Neural crest cell (in vitro differentiated cells): ENCODE measurements around the gene MTA1. TPM values are rescaled to one million over a fixed set of nuclear protein-coding genes. Genes with fewer than 3 reads are reported as not detected.

Experiments
- DNase-seq: peaks from one replicate; pipeline ENCODE4 v3.0.0; 2021; ENCODE audit warnings: low read depth, mixed read lengths, low spot score
- H3K27ac Mint-ChIP-seq: one replicate; pipeline ENCODE4 v1.8.0; 2021; ENCODE audit warnings: mild to moderate bottlenecking, mixed read lengths; ENCODE audit not compliant: unreplicated experiment
- H3K27me3 Mint-ChIP-seq: 2 replicates; pipeline ENCODE4 v1.8.0; 2021; ENCODE audit warnings: low read depth, mild to moderate bottlenecking, mixed read lengths
- H3K36me3 Mint-ChIP-seq: 2 replicates; pipeline ENCODE4 v1.8.0; 2021; ENCODE audit warnings: low read depth, mild to moderate bottlenecking, mixed read lengths
- H3K4me1 Mint-ChIP-seq: 2 replicates; pipeline ENCODE4 v1.8.0; 2021; ENCODE audit warnings: mixed read lengths
- H3K4me3 Mint-ChIP-seq: one replicate; pipeline ENCODE4 v1.8.0; 2021; ENCODE audit warnings: mild to moderate bottlenecking, mixed read lengths
- H3K9me3 Mint-ChIP-seq: 2 replicates; pipeline ENCODE4 v1.8.0; 2021; ENCODE audit warnings: mixed read lengths
- total RNA-seq: library from RNA; stranded (reverse); gene quantifications from 2 replicates; pipeline ENCODE4 v1.2.1, GENCODE V29; 2021
- TF ChIP-seq, protein P1 (sequence below): fragments of 200-600 bp; sonication (generic); conservative IDR thresholded peaks from 2 replicates; pipeline ENCODE4 v1.5.0; 2021; ENCODE audit warnings: antibody characterized with exemption, mild to moderate bottlenecking

MTA1 gene
- total RNA-seq, 1 donor from 2014 or later: 246 TPM

DNA sequence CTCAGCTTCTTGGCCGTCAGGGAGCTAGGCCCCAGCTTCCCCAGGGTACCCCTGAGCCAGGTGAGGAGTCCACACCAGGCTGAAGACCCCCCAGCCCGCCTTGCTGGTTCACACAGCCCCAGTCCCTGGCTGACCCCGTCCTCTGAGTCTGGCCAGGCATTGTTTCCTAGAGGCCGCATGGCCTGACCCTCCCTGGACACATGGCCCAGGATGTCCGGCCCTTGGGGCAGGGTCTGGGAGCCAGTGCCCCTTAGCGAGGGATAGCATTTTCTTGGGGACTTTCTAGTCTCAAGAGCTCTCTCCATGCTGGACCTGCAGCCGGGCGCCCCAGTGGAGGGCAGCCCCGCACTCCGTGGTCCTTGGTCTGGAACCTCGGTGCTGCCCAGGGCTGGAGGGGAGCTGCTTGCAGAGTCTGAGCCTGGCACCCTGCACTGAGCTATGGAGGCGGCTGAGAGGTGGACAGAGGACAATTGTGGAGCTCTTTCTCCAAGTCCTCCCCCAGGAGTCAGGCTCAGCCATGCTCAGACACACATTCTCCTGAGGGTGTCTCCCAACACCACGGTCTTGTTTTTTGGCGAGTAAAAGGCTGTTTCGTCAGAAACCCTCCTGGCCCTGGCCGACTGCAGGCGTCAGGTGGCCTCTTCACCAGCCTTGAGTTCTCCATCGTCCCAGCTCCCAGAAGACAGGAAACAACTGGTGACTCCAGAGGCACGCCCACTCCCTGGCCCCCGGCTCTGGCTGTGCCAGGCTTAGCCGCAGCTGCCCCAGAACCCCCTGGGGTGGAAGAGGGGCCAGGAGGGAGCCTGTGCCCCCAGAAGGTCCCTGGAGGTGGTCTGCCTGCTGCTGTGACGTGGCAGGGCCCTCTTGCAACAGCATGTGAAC, 37.4 kb downstream of the MTA1 start:
- TF ChIP-seq, protein P1, sequence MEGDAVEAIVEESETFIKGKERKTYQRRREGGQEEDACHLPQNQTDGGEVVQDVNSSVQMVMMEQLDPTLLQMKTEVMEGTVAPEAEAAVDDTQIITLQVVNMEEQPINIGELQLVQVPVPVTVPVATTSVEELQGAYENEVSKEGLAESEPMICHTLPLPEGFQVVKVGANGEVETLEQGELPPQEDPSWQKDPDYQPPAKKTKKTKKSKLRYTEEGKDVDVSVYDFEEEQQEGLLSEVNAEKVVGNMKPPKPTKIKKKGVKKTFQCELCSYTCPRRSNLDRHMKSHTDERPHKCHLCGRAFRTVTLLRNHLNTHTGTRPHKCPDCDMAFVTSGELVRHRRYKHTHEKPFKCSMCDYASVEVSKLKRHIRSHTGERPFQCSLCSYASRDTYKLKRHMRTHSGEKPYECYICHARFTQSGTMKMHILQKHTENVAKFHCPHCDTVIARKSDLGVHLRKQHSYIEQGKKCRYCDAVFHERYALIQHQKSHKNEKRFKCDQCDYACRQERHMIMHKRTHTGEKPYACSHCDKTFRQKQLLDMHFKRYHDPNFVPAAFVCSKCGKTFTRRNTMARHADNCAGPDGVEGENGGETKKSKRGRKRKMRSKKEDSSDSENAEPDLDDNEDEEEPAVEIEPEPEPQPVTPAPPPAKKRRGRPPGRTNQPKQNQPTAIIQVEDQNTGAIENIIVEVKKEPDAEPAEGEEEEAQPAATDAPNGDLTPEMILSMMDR: no peak
- DNase-seq: no peak
- H3K9me3 Mint-ChIP-seq: no peaks in the 10 kb centered on the region
- H3K4me3 Mint-ChIP-seq: no peak overlapping the region
- H3K36me3 Mint-ChIP-seq: peaks cover 3% of the 10 kb centered on the region
- no peaks in the 10 kb centered on the region for H3K4me1 Mint-ChIP-seq
- no peak overlapping the region for H3K27ac Mint-ChIP-seq
- no peaks in the 10 kb centered on the region for H3K27me3 Mint-ChIP-seq

DNA sequence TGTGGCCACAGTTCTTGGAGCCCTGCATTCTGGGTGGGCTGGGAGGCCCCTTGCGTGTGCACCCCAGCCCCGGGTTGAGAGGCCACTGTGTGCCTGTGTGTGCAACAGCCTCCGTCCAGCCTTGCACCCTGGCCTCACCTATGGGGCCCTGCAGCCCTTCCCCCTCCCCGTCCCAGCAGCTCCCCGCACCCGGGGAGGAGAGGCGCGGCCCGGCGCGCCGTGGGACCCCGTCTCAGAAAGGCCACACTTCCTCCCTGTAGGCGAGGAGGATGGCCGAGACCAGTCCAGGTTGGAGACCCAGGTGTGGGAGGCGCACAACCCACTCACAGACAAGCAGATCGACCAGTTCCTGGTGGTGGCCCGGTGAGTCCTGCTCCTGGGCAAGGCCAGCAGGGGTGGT, 38.4 kb downstream of the MTA1 start:
- DNase-seq: no peak
- Mint-ChIP-seq H3K27ac (no peak overlapping the region), H3K27me3 (no peaks in the 10 kb centered on the region), H3K4me3 (no peak overlapping the region), H3K4me1 (no peaks in the 10 kb centered on the region), H3K36me3 (peaks cover 3% of the 10 kb centered on the region), H3K9me3 (no peaks in the 10 kb centered on the region)
- TF ChIP-seq, protein P1: no peak

GRCh38 chr14:105458571-105458970, 38.9 kb downstream of the MTA1 start:
- Mint-ChIP-seq H3K9me3 (no peaks in the 10 kb centered on the region), H3K4me3 (no peak overlapping the region), H3K27ac (no peak overlapping the region), H3K27me3 (no peaks in the 10 kb centered on the region), H3K4me1 (no peaks in the 10 kb centered on the region), H3K36me3 (no peaks in the 10 kb centered on the region)
- no peak for DNase-seq
- TF ChIP-seq, protein P1: no peak

- TF ChIP-seq, protein P1: no peak
- Mint-ChIP-seq H3K4me1 (no peaks in the 10 kb centered on the region), H3K4me3 (no peak overlapping the region), H3K27me3 (no peaks in the 10 kb centered on the region), H3K27ac (no peak overlapping the region), H3K36me3 (no peaks in the 10 kb centered on the region), H3K9me3 (no peaks in the 10 kb centered on the region)
- no peak for DNase-seq
Observed at GRCh38 chr14:105460116-105460515, 40.5 kb downstream of the MTA1 start.

DNA sequence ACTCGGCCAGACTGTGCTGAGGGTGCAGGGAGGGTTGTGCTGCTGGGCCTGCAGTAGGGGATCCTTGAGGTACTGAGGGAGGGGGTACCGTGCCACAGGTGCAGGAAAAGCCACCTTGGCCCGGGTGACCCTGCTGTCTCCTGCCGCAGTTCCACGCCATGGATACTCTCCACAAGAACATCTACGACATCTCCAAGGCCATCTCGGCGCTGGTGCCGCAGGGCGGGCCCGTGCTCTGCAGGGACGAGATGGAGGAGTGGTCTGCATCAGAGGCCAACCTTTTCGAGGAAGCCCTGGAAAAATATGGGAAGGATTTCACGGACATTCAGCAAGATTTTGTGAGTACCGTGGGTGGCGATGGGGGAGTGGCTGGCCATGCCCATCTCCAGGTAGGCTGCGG, 41.0 kb downstream of the MTA1 start:
- Mint-ChIP-seq H3K4me1 (no peaks in the 10 kb centered on the region), H3K36me3 (no peaks in the 10 kb centered on the region), H3K27ac (no peak overlapping the region), H3K27me3 (no peaks in the 10 kb centered on the region), H3K4me3 (no peak overlapping the region), H3K9me3 (no peaks in the 10 kb centered on the region)
- no peak for DNase-seq
- TF ChIP-seq, protein P1: no peak
